OCI-LY7 (cell line): ENCODE measurements around the gene PHEX. TPM values are rescaled to one million over a fixed set of nuclear protein-coding genes. Genes with fewer than 3 reads are reported as not detected.

Experiments used
- BruUV-seq: library from RNA; stranded (reverse); fragments of 400-500 nt; replicated peaks from 2 replicates; lab custom pipeline; 2021; lab: Mats Ljungman, UMichigan
- CTCF ChIA-PET: fragments of 300-600 bp; sonication (Branson Sonifier 250); formaldehyde crosslinking; loops from one replicate; lab custom pipeline; 2022; ENCODE audit warnings: antibody characterized with exemption; ENCODE audit not compliant: unreplicated experiment; lab: Charles Lee
- POLR2A ChIA-PET: fragments of 300-600 bp; sonication (Branson Sonifier 250); formaldehyde crosslinking; loops from one replicate; lab custom pipeline; 2022; ENCODE audit warnings: antibody characterized with exemption; lab: Charles Lee
- DNase-seq: peaks from one replicate; pipeline ENCODE4 v3.0.0-alpha.2; 2015; ENCODE audit warnings: low spot score
- H2AFZ ChIP-seq: fragments of 200-600 bp; sonication (generic), shearing (Covaris generic); 2 replicates; pipeline ENCODE4 v1.6.1; 2014; ENCODE audit warnings: mild to moderate bottlenecking, antibody characterized with exemption, low read length, moderate library complexity
- H3K27ac ChIP-seq: fragments of 200-600 bp; sonication (generic); 2 replicates; pipeline ENCODE4 v1.5.1; 2014; ENCODE audit warnings: mixed run types, low read depth, mild to moderate bottlenecking, moderate library complexity, low read length, inconsistent platforms; ENCODE audit not compliant: poor library complexity, severe bottlenecking
- H3K36me3 ChIP-seq: fragments of 200-600 bp; sonication (generic); 2 replicates; pipeline ENCODE4 v1.6.1; 2014; ENCODE audit warnings: mild to moderate bottlenecking, antibody characterized with exemption, low read length, moderate library complexity, mixed read lengths; ENCODE audit not compliant: insufficient read depth
- H3K4me1 ChIP-seq: fragments of 200-600 bp; sonication (generic); 2 replicates; pipeline ENCODE4 v1.5.1; 2014; ENCODE audit warnings: mild to moderate bottlenecking, low read length; ENCODE audit not compliant: insufficient read depth, poor library complexity, severe bottlenecking
- H3K4me2 ChIP-seq: fragments of 200-600 bp; sonication (generic); 2 replicates; pipeline ENCODE4 v1.6.1; 2014; ENCODE audit warnings: mild to moderate bottlenecking, low read length
- H3K4me3 ChIP-seq: fragments of 200-600 bp; sonication (generic); 2 replicates; pipeline ENCODE4 v1.5.1; 2014; ENCODE audit warnings: mild to moderate bottlenecking, low read depth, low read length; ENCODE audit not compliant: poor library complexity, severe bottlenecking
- H3K79me2 ChIP-seq: fragments of 200-600 bp; sonication (generic); 2 replicates; pipeline ENCODE4 v1.6.1; 2016; ENCODE audit warnings: low read depth, mild to moderate bottlenecking, low read length, moderate library complexity, mixed read lengths; ENCODE audit not compliant: insufficient read depth
- H3K9me2 ChIP-seq: fragments of 200-600 bp; sonication (generic); 2 replicates; pipeline ENCODE4 v1.6.1; 2016; ENCODE audit warnings: mild to moderate bottlenecking, low read length, mixed read lengths; ENCODE audit not compliant: insufficient read depth
- H3K9me3 ChIP-seq: fragments of 200-600 bp; sonication (generic); 2 replicates; pipeline ENCODE4 v1.6.1; 2014; ENCODE audit warnings: mild to moderate bottlenecking, mixed run types, low read length, mixed read lengths
- H4K20me1 ChIP-seq: fragments of 200-600 bp; sonication (generic); 2 replicates; pipeline ENCODE4 v1.6.1; 2014; ENCODE audit warnings: mild to moderate bottlenecking, antibody characterized with exemption, low read length, moderate library complexity, mixed read lengths; ENCODE audit not compliant: insufficient read depth
- EZH2phosphoT487 ChIP-seq: fragments of 200-600 bp; sonication (generic); IDR thresholded peaks from 2 replicates; pipeline ENCODE4 v1.6.1; 2018; ENCODE audit warnings: low read depth, borderline replicate concordance, mild to moderate bottlenecking, mixed run types, antibody characterized with exemption, low read length, moderate library complexity, mixed read lengths
- intact Hi-C: fragments of 100-400 bp; cut with micrococcal nuclease; formaldehyde crosslinking; loops from one replicate; pipeline ENCODE4 v1.10.0; 2022; ENCODE audit not compliant: unreplicated experiment
- total RNA-seq, 2 experiments: library from RNA; depleted of rRNA in 1 of 2; stranded (reverse); fragments of >200 nt in 1 of 2; shearing (Covaris generic) in 1 of 2; gene quantifications; 2 replicates each; pipeline ENCODE4 v1.2.3, GENCODE V29; 2014 to 2022
- TF ChIP-seq, protein P1 (sequence below): fragments of 200-600 bp; sonication (generic); conservative IDR thresholded peaks from 2 replicates; pipeline ENCODE4 v1.5.1; 2014; ENCODE audit warnings: mild to moderate bottlenecking, antibody characterized with exemption, low read length, moderate library complexity, mixed read lengths

PHEX gene
- total RNA-seq, 2 experiments from 2014 or later, result 0.09 TPM; not detected in 1

DNA sequence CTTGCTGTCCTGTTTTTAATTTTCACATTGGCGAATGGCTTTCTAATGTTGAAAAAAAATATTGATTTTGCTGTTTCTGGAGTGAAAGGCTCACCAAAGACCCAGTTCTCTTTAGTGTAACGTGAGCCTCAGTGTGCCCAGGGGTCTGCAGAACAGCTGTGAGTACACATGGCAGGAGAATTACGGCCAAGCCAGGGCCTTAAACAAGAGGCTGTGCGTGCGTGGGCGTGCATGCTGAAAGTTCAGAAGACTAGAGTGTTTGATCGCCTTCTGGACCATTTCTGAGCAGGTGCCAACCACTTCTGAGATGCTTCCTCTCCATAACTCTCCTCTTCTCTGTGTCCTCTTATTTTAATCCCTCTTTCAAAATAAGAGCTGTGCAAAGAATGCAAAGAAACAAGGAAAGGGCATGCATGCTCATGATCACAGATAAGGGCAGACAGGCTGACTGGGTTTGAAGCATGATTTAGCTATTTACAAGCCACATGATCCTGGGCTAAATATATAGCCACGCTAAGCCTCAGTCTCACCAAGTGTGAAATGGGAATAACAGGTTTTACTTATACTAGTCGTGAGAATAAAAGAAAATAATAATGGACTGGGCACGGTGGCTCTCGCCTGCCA lies 9.9 kb downstream of the PHEX start:
- ChIA-PET POLR2A (interaction anchor here (0.6 kb wide), 1 partner anchor 1766 kb away, joined by 5 read pairs; no protein-coding TSS in a partner anchor), CTCF (no interaction called here)
- DNase-seq, result no peak

DNA sequence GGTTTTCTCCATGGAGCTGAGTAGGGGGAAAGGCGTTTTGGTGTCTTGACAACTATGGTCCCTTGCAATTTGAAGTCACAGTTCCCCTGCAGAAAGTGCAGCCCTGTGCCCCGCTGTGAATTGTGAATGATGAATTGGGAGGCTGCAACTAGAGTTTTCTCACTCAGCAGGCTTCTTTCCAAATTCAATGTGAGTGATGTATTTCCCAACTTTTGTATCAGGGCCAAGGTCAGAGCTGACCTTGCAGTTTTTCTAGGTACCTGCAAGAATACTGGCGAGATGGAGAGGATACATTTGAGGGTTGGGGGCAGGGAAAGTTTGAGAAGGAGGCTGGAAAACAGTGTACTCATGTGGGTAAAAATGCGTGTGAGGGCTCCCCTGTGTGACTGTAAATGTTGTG lies 11.7 kb downstream of the PHEX start:
- ChIA-PET POLR2A (no interaction called here), CTCF (no interaction called here)
- no peaks in the 10 kb centered on the region for H3K9me2 ChIP-seq
- no peaks in the 10 kb centered on the region for H3K79me2 ChIP-seq
- no peak overlapping the region for H3K27ac ChIP-seq
- BruUV-seq, result no TSS peak
- H4K20me1 ChIP-seq, result no peaks in the 10 kb centered on the region
- H3K4me3 ChIP-seq, result no peak overlapping the region
- H3K4me2 ChIP-seq, result no peak overlapping the region
- TF ChIP-seq, protein P1, sequence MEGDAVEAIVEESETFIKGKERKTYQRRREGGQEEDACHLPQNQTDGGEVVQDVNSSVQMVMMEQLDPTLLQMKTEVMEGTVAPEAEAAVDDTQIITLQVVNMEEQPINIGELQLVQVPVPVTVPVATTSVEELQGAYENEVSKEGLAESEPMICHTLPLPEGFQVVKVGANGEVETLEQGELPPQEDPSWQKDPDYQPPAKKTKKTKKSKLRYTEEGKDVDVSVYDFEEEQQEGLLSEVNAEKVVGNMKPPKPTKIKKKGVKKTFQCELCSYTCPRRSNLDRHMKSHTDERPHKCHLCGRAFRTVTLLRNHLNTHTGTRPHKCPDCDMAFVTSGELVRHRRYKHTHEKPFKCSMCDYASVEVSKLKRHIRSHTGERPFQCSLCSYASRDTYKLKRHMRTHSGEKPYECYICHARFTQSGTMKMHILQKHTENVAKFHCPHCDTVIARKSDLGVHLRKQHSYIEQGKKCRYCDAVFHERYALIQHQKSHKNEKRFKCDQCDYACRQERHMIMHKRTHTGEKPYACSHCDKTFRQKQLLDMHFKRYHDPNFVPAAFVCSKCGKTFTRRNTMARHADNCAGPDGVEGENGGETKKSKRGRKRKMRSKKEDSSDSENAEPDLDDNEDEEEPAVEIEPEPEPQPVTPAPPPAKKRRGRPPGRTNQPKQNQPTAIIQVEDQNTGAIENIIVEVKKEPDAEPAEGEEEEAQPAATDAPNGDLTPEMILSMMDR, result no peak
- TF ChIP-seq EZH2phosphoT487, result no peak
- intact Hi-C loops, result no loop called here
- no peaks in the 10 kb centered on the region for H3K4me1 ChIP-seq
- no peaks in the 10 kb centered on the region for H3K36me3 ChIP-seq
- DNase-seq, result no peak
- no peaks in the 10 kb centered on the region for H3K9me3 ChIP-seq
- H2AFZ ChIP-seq, result no peak overlapping the region

More for the DNA sequence above, 9.9 kb downstream of the PHEX start:
- H2AFZ ChIP-seq, result no peak overlapping the region
- no peak overlapping the region for H3K4me2 ChIP-seq
- H3K79me2 ChIP-seq, result no peaks in the 10 kb centered on the region
- H3K4me1 ChIP-seq, result no peaks in the 10 kb centered on the region
- intact Hi-C loops, result no loop called here
- H3K4me3 ChIP-seq, result no peak overlapping the region
- no TSS peak for BruUV-seq
- no peak overlapping the region for H3K27ac ChIP-seq
- H3K9me3 ChIP-seq, result no peaks in the 10 kb centered on the region
- TF ChIP-seq EZH2phosphoT487, result no peak
- TF ChIP-seq, protein P1, result no peak
- H4K20me1 ChIP-seq, result no peaks in the 10 kb centered on the region
- H3K36me3 ChIP-seq, result no peaks in the 10 kb centered on the region
- H3K9me2 ChIP-seq, result no peaks in the 10 kb centered on the region

DNA sequence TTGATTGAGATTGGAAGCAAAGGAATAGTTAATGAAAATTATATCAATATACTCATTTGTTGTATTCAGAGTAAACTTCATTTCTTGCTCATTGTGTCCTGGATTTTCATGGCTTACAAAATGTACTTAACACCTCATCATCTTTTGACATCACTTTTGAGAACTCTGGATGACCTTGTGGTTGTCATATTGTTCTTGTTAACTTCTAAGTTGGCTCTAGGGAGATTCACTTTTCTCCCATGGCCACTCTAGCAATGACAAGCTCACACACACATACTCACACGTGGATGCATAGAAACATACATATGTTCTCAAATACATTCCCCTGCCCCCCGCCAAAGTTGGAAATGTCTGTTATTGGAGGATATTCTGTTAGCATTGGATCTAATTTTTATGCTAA lies 15.3 kb downstream of the PHEX start:
- Histone ChIP-seq H3K4me1 (no peaks in the 10 kb centered on the region), H3K4me2 (no peak overlapping the region), H3K27ac (no peak overlapping the region), H3K9me2 (no peaks in the 10 kb centered on the region), H4K20me1 (no peaks in the 10 kb centered on the region), H2AFZ (no peak overlapping the region), H3K4me3 (no peak overlapping the region), H3K79me2 (no peaks in the 10 kb centered on the region), H3K36me3 (no peaks in the 10 kb centered on the region), H3K9me3 (no peaks in the 10 kb centered on the region)
- no peak for TF ChIP-seq EZH2phosphoT487
- intact Hi-C loops, result no loop called here
- no TSS peak for BruUV-seq
- POLR2A ChIA-PET, result no interaction called here
- CTCF ChIA-PET, result no interaction called here
- no peak for DNase-seq
